BLaER1 treated with 17β-estradiol and CSF1 and Interleukin-3, amounts not matched to agents 10 nM and 100 nM (cell line): Measurements from ENCODE around the gene SPATA46.

ENCODE experiments used
- H3K27ac ChIP-seq, 11 experiments: shearing (Covaris generic); formaldehyde crosslinking; 2 replicates each; pipeline ENCODE4 v1.8.1; 2022
- H3K27me3 ChIP-seq, 11 experiments: shearing (Covaris generic); formaldehyde crosslinking; 2 replicates each; pipeline ENCODE4 v1.8.1; 2022
- H3K36me3 ChIP-seq, 11 experiments: shearing (Covaris generic); formaldehyde crosslinking; 2 replicates each; pipeline ENCODE4 v1.8.1; 2022
- H3K4me1 ChIP-seq, 10 experiments: shearing (Covaris generic); formaldehyde crosslinking; 2 replicates each; pipeline ENCODE4 v1.8.1; 2022
- H3K4me2 ChIP-seq, 11 experiments: shearing (Covaris generic); formaldehyde crosslinking; 2 replicates each; pipeline ENCODE4 v1.8.1; 2022
- H3K4me3 ChIP-seq, 10 experiments: shearing (Covaris generic); formaldehyde crosslinking; 2 replicates each; pipeline ENCODE4 v1.8.1; 2022
- H3K9ac ChIP-seq, 11 experiments: shearing (Covaris generic); formaldehyde crosslinking; 2 replicates each; pipeline ENCODE4 v1.8.1; 2022
- H3K9me3 ChIP-seq, 11 experiments: shearing (Covaris generic); formaldehyde crosslinking; replicated peaks in 1 of 11; 2 replicates each; pipeline ENCODE4 v1.8.1; 2022
- H4K20me1 ChIP-seq, 11 experiments: shearing (Covaris generic); formaldehyde crosslinking; 2 replicates each; pipeline ENCODE4 v1.8.1; 2022
- Cebpa-rat ChIP-seq, 11 experiments: shearing (Covaris generic); IDR thresholded peaks; 2 replicates each; pipeline ENCODE4 v1.8.1; 2022

The SPATA46 gene

GRCh38 chr1:162333991-162334390 lies 42.7 kb downstream of the SPATA46 start:
- Histone ChIP-seq H3K9ac (no peak overlapping the region), H3K4me1 (no peaks in the 10 kb centered on the region), H4K20me1 (no peaks in the 10 kb centered on the region), H3K4me2 (no peak overlapping the region), H3K4me3 (no peak overlapping the region), H3K36me3 (no peaks in the 10 kb centered on the region), H3K9me3 (no peaks in the 10 kb centered on the region), H3K27ac (no peak overlapping the region), H3K27me3 (no peaks in the 10 kb centered on the region)
- TF ChIP-seq Cebpa-rat (IDR thresholded peaks at IDR 0.05) = no peak

DNA sequence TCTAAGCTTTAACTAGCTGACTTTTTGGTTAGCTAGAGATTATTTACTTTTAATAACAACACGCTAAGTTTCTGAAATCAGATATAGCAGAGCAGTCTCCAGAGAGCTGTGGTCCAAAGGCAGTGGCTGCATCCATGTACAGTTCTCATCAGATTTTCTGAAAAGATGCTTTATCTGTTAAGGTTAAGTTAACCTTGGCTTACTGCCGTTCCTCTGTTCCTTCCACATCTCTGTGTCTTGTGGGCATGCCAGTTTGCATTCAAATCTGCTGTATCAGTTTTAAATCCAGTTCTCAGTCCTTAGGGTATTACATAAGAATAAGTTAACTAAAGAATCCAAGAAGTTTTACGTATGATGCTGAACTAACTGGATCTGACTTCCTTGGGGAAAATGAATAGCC lies 46.8 kb downstream of the SPATA46 start:
- TF ChIP-seq Cebpa-rat (IDR thresholded peaks at IDR 0.05) = no peak
- Histone ChIP-seq H3K4me3 (no peak overlapping the region), H3K27ac (no peak overlapping the region), H3K4me1 (peaks cover 0 to 29% (median 0%) of the 10 kb centered on the region in 10 experiments; a peak in 7 of 20 replicates), H3K9ac (no peak overlapping the region), H4K20me1 (no peaks in the 10 kb centered on the region), H3K36me3 (no peaks in the 10 kb centered on the region), H3K4me2 (no peak overlapping the region), H3K9me3 (no peaks in the 10 kb centered on the region), H3K27me3 (no peaks in the 10 kb centered on the region)

GRCh38 chr1:162328512-162328911 lies 48.1 kb downstream of the SPATA46 start:
- Histone ChIP-seq H3K4me1 (peaks cover 0 to 29% (median 0%) of the 10 kb centered on the region in 10 experiments; a peak in 7 of 20 replicates), H3K9me3 (no peaks in the 10 kb centered on the region), H3K4me2 (peak overlapping the region in 3 of 11 experiments; percentile 44 to 52 (median 49); a peak in 6 of 22 replicates), H3K27ac (no peak overlapping the region), H3K4me3 (no peak overlapping the region), H3K36me3 (no peaks in the 10 kb centered on the region), H3K9ac (no peak overlapping the region), H4K20me1 (no peaks in the 10 kb centered on the region), H3K27me3 (no peaks in the 10 kb centered on the region)
- no peak for TF ChIP-seq Cebpa-rat (IDR thresholded peaks at IDR 0.05)

GRCh38 chr1:162327788-162328165 lies 48.9 kb downstream of the SPATA46 start:
- Histone ChIP-seq H3K36me3 (no peaks in the 10 kb centered on the region), H3K9me3 (no peaks in the 10 kb centered on the region), H3K27me3 (no peaks in the 10 kb centered on the region), H3K27ac (peak overlapping the region in 2 of 11 experiments; percentile 33 to 36; a peak in 4 of 22 replicates), H3K4me1 (peaks cover 0 to 29% (median 0%) of the 10 kb centered on the region in 10 experiments; a peak in 7 of 20 replicates), H4K20me1 (no peaks in the 10 kb centered on the region), H3K9ac (no peak overlapping the region), H3K4me3 (no peak overlapping the region), H3K4me2 (peak overlapping the region in 4 of 11 experiments; percentile 6 to 52 (median 46); a peak in 6 of 22 replicates)
- no peak for TF ChIP-seq Cebpa-rat (IDR thresholded peaks at IDR 0.05)

GRCh38 chr1:162327144-162327787 lies 49.4 kb downstream of the SPATA46 start:
- Histone ChIP-seq H3K9ac (no peak overlapping the region), H3K4me1 (peaks cover 0 to 29% (median 0%) of the 10 kb centered on the region in 10 experiments; a peak in 7 of 20 replicates), H4K20me1 (no peaks in the 10 kb centered on the region), H3K36me3 (no peaks in the 10 kb centered on the region), H3K27me3 (no peaks in the 10 kb centered on the region), H3K4me3 (no peak overlapping the region), H3K9me3 (no peaks in the 10 kb centered on the region), H3K4me2 (peak overlapping the region in 4 of 11 experiments; percentile 6 to 52 (median 46); a peak in 6 of 22 replicates), H3K27ac (peak overlapping the region in 2 of 11 experiments; percentile 33 to 51; a peak in 4 of 22 replicates)
- 0 out of 22 replicates have a peak, but pooled peaks of 1 of the 11 experiments have one; percentile 14 for TF ChIP-seq Cebpa-rat (IDR thresholded peaks at IDR 0.05)

DNA sequence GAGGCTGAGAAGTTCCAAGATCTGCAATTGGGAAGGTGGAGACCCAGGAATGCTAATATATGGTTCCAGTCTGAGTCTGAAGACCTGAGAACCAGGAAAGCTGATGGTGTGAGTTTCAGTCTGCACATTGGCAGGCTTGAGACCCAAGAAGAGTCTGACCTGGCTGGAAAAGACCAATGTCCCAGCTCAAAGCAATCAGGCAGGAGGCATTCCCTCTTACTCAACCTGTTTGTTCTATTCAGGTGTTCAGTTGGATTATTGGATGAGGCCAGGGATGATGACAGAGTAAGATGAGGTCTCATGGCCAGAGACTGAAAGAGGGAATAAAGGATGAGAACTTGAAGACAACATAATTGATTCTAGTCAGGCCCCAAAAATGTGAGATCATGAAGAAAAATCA lies 50.1 kb downstream of the SPATA46 start:
- H3K4me1 ChIP-seq = peaks cover 0 to 29% (median 0%) of the 10 kb centered on the region in 10 experiments; a peak in 7 of 20 replicates
- no peaks in the 10 kb centered on the region for H3K9me3 ChIP-seq
- H3K36me3 ChIP-seq = no peaks in the 10 kb centered on the region
- TF ChIP-seq Cebpa-rat (IDR thresholded peaks at IDR 0.05) = no peak
- H3K4me3 ChIP-seq = no peak overlapping the region
- no peaks in the 10 kb centered on the region for H4K20me1 ChIP-seq
- no peak overlapping the region for H3K9ac ChIP-seq
- H3K4me2 ChIP-seq = peak overlapping the region in 3 of 11 experiments; percentile 44 to 52 (median 49); a peak in 5 of 22 replicates
- H3K27me3 ChIP-seq = no peaks in the 10 kb centered on the region
- peak overlapping the region in 2 of 11 experiments; percentile 33 to 51; a peak in 3 of 22 replicates for H3K27ac ChIP-seq

DNA sequence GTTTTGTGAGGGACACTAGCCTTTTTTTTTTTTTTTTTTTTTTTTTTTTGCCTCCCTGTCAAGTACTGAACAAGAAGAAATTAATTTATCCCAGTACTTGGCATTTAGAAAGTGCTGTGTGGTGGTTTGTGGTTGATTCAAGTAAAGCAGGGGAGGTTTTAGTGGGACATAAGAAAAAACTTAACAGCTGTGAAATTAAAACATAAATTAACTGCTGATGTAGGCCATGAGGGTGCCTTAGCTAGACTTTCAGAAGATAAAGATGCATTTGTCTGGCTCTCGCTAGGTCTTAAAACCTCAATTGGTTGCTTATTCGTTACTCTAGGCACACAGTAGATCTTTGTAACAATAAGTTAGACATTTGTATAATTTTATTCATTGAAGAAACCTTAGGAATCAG lies 52.3 kb downstream of the SPATA46 start:
- no peak for TF ChIP-seq Cebpa-rat (IDR thresholded peaks at IDR 0.05)

More for the DNA sequence above, 52.3 kb downstream of the SPATA46 start:
- no peaks in the 10 kb centered on the region for H3K36me3 ChIP-seq
- H3K4me3 ChIP-seq = no peak overlapping the region
- H3K27ac ChIP-seq = no peak overlapping the region
- H3K9me3 ChIP-seq = no peaks in the 10 kb centered on the region; a peak in 1 of 22 replicates
- no peaks in the 10 kb centered on the region for H3K27me3 ChIP-seq
- H3K9ac ChIP-seq = no peak overlapping the region
- H3K4me1 ChIP-seq = peaks cover 0 to 29% (median 0%) of the 10 kb centered on the region in 10 experiments; a peak in 7 of 20 replicates
- no peaks in the 10 kb centered on the region for H4K20me1 ChIP-seq
- no peak overlapping the region for H3K4me2 ChIP-seq
